Measurements from ENCODE around the gene ZBED2.

- TF ChIP-seq CTCF (IDR thresholded peaks at IDR 0.05; ENCODE audit: insufficient read depth, low read length) (no peak), REST (IDR thresholded peaks at IDR 0.05; ENCODE audit: insufficient replicate concordance, low read depth) (no peak), GABPA (IDR thresholded peaks at IDR 0.05; ENCODE audit: low read depth) (no peak), POLR2AphosphoS5 (IDR thresholded peaks at IDR 0.05; ENCODE audit: low read depth) (no peak)
Measured at GRCh38 chr3:111635403-111635802, 40.3 kb upstream of the ZBED2 start.

Measured in HL-60 (cell line).